GM21360 (cell line): ENCODE measurements around the gene IL13.
"Not testable (repeated sequence)": the region's sequence is repeated elsewhere in the genome, so short reads cannot be mapped to it uniquely, and the experiment has no call there.

Source experiments
- ATAC-seq: cut with Tn5 transposase; IDR thresholded peaks from one replicate; pipeline ENCODE4 v1.9.1; 2021; ENCODE audit warnings: mild to moderate bottlenecking, moderate library complexity; ENCODE audit not compliant: unreplicated experiment

Gene IL13

GRCh38 chr5:132657676-132658380 is at the start of gene IL13:
Gene IL13, plus strand, starts transcription at chr5:132658173. Its CDS starts 14 bp downstream, at chr5:132658187.
- no peak for ATAC-seq

DNA sequence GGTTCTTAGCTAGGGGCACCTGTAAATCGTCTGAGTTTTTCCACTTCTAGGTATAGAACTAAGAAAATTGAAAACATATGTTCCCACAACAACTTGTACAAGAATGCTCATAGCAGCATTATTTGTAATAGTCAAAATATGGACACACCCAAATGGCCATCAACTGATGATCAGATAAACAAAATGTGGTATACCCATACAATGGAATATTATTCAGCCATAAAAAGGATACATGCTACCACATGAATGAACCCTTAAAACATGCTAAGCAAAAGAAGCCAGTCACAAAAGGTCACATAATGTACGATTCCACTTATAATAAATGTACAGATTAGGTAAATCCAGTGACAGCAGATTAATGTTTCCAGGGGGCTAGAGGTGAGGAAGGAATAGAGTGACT is 46.0 kb upstream of the IL13 start:
- ATAC-seq, result no peak

DNA sequence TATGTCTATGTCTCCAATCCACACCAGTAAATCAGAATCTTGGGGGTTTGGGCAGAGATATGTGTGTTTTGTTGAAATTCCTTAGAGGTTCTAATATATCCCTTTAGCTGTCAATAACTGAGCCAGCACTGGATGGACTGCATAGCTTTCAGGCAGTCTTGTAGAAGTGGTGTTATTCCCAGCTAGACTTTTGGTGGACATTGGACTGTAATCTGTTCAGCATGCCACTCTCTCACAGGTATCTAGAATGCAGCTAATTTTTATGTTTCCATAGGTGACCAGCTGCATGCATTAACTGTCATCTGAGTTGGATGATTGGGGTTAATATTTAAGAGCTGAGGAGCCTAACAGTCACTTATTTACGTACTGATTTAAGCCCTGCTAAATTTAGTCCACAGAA is 45.1 kb upstream of the IL13 start:
- ATAC-seq, result no peak

DNA sequence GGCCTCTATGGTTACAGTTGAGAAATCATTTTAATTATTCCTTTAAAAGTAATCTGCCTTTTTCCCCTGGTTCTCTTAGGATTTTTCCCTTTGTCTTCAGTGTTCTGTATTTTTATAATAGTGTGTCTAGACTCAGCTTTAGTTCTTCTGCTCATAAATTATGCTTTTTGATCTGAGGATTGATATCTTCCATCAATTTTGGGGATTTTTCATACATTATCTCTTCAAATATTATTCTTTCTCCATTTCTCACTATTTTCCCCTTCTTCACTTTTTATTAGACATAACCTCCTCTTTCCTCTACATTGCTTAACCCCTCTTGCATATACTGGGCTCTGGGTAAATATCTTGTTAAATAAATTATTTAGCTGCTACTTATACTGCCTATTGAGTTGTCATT is 36.3 kb upstream of the IL13 start:
- no peak for ATAC-seq

- ATAC-seq, result no peak
Observed at GRCh38 chr5:132622608-132623007, 35.4 kb upstream of the IL13 start.

- no peak for ATAC-seq
Observed at GRCh38 chr5:132627470-132627869, 30.5 kb upstream of the IL13 start.

- no peak for ATAC-seq
Observed at GRCh38 chr5:132628814-132629213, 29.2 kb upstream of the IL13 start.

DNA sequence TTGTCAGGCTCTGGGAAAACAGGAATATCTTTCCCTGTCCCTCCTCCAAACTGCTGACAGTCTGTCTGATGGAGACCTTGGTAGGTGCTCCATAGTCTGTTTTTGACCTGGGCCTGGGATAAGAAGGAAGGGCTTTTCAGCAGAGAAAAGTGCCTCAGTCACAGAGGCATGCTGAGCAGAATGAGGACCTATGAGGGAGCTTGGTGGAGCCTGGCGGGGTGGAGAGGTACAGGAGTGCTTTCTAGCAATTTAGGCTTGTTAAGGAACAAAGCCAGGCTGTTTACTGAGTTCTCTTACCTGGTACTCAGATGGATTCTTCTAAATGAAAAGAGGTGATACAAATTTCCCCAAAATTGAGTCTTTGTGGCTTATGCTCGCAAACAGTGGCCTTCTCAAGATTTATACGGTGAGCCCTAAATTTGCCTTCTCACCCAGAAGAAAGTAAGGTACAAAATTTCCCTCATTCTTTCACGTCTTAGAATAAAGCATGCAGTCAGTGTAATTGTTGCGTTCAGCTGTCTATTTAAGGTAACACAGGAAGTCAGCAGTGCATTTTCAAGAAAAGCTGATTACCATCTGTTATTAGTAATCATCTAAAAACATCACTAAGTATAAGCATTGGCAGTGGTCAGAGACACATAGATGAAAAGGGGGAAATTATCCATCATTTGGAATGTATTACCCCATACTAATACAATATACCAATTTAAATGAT is 28.6 kb upstream of the IL13 start:
- peak; percentile 67 for ATAC-seq

- ATAC-seq, result not testable (repeated sequence)
Observed at GRCh38 chr5:132633587-132633986, 24.4 kb upstream of the IL13 start.

DNA sequence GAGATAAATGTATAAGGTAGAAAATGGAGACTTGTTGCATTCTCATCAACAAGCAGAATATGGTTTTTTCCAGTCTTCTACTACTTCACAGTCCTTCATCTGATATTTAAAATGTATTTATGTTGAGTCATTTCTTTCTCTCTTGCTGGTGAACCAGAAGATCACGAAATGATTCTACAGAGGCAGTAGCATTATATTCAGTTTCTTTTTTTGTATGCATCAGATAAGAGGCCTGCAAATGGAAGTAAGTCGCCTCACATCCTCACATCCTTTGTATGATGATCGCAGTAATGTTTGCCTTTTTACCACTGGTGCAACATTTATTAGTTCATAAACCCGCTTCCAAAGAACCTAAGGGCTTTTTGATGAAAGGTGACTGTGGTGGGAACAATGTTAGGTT is 22.1 kb upstream of the IL13 start:
- ATAC-seq, result peak; percentile 37

GRCh38 chr5:132637241-132637640 is 20.7 kb upstream of the IL13 start:
- no peak for ATAC-seq

- ATAC-seq, result peak; percentile 66
Observed at GRCh38 chr5:132639706-132640130, 18.3 kb upstream of the IL13 start.

GRCh38 chr5:132640613-132641012 is 17.4 kb upstream of the IL13 start:
- ATAC-seq, result peak; percentile 15

DNA sequence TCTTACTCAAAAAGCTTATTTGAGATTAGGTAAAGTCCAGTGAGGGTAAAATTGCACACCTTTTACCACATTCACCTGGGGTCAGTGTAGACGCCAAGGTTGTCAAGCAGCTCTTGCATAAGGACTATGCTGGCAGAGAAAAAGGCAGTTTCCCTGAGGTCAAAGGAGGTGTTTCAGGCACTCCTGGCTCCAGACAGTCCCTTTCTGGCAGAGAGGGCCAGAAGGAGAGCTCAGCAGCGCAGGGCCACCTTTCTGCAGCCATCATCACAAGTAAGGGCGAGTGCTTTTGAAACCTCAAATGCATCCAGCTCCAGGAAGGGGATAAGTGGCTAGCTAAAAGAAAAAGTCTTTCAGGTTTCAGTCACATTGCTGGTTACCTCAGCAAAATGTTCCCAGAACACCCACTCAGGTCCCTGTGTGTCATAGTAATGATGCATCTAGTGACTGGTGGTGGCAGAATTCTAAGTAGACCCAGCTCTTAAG is 16.7 kb upstream of the IL13 start:
- peak; percentile 44 for ATAC-seq

- ATAC-seq, result no peak
Observed at GRCh38 chr5:132641841-132642240, 16.1 kb upstream of the IL13 start.

- ATAC-seq, result no peak
Observed at GRCh38 chr5:132644177-132644576, 13.8 kb upstream of the IL13 start.

GRCh38 chr5:132646583-132647266 is 11.2 kb upstream of the IL13 start:
- ATAC-seq, result no peak

- no peak for ATAC-seq
Observed at GRCh38 chr5:132647473-132647872, 10.5 kb upstream of the IL13 start.

- ATAC-seq, result no peak
Observed at GRCh38 chr5:132648355-132648754, 9.6 kb upstream of the IL13 start.

DNA sequence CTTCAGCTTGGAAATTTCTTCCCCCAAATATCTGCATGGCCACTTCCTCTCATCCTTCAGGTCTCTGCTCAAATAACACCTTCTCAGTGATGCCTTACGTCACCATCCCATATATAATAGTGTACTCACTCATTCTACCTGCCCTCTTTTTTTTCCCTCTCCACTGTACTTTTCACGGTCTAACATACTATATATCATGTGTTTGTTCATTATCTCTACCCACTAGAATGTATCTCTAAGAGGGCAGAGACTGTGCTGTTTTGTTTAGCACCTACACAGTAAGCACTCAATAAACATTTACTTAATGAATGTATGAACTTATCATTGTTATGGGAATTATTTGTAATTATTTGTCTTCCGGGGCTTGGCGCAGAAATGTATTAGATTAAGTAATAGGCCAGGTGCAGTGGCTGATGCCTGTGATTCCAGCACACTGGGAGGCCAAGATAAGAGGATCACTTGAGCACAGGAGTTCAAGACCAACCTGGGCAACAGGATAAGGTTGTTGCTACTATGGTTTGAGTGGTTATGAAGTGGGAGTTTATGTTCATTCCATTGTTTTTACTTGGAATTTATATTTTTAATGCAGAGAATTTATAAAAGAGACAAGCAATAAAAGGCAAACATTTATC is 6.0 kb upstream of the IL13 start:
- no peak for ATAC-seq

DNA sequence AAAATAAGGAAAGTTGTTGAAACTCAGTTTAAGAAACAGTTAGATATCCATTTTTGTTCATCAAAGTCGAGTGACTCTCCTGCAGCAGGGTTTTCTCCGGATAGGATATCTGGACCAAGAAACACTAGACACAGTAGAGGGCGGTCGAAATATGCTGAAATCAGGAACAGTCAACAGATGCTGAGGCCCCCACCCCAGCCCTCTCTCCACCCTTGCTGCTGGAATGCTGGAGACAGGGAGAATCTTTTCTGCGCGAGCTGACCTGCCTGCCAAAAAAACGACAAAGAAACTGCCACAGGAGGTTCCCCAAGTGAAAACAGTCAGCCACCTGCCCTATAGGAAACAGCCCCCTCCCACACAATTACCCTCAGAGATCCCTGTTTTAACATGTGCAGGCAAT is 4.3 kb upstream of the IL13 start:
- ATAC-seq, result no peak
